ENCODE results near the gene LRP8.

Gene LRP8

DNA sequence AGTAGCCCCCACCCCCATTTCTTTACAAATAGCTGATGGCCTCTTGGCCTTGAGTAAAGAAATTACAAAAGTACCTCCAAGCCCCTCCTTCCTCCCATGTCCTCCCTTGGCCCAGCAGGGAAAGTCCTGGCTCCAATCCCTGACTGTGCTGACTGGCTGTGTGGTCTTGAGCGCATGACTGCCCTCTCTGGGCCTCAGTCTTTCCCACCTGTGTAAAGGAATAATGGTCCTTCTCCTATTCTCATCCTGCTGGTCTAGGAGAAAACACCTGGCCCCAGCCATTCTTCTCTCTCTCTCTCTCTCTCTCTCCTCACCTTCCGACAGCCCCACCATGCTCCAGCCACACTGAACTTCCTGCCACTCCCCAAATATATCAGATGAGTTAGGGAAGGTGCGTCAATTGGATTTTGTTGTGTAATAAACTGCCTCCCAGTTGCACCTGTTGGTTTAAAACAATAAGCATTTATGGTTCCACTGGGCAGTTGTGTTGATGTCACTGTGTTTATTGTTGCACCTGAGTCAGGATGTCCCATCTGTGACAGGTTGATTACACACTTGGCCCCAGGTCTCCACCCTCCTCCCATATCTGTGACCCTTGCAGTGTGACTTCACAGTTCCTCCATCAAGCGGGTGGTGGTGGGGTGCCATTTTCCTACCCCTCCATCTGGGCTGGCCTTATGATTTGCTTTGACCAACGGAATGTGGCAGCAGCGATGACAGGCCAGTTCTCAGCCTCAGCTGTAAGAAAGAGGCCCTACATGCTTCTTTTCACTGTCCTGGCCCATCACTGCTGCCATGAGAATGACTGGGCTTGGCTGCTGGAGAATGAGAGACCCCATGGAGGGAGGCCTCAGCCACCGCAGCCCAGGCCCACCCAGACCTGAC, 22.3 kb upstream of the LRP8 start:
- TF ChIP-seq, protein P1, sequence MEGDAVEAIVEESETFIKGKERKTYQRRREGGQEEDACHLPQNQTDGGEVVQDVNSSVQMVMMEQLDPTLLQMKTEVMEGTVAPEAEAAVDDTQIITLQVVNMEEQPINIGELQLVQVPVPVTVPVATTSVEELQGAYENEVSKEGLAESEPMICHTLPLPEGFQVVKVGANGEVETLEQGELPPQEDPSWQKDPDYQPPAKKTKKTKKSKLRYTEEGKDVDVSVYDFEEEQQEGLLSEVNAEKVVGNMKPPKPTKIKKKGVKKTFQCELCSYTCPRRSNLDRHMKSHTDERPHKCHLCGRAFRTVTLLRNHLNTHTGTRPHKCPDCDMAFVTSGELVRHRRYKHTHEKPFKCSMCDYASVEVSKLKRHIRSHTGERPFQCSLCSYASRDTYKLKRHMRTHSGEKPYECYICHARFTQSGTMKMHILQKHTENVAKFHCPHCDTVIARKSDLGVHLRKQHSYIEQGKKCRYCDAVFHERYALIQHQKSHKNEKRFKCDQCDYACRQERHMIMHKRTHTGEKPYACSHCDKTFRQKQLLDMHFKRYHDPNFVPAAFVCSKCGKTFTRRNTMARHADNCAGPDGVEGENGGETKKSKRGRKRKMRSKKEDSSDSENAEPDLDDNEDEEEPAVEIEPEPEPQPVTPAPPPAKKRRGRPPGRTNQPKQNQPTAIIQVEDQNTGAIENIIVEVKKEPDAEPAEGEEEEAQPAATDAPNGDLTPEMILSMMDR (IDR thresholded peaks at IDR 0.05; ENCODE audit: low read depth, low read length): no peak
- DNase-seq: no peak
- H3K27ac ChIP-seq: no peak overlapping the region
- H3K9me3 ChIP-seq (ENCODE audit: severe bottlenecking): no peaks in the 10 kb centered on the region
- H3K36me3 ChIP-seq: no peaks in the 10 kb centered on the region
- no peaks in the 10 kb centered on the region for H3K27me3 ChIP-seq (ENCODE audit: insufficient read depth, low read depth, severe bottlenecking)
- no peak overlapping the region for H3K4me3 ChIP-seq (ENCODE audit: low read depth, low read length)

- TF ChIP-seq, protein P1 (IDR thresholded peaks at IDR 0.05; ENCODE audit: low read depth, low read length): no peak
- no peak overlapping the region for H3K4me3 ChIP-seq (ENCODE audit: low read depth, low read length)
- no peaks in the 10 kb centered on the region for H3K36me3 ChIP-seq
- H3K9me3 ChIP-seq (ENCODE audit: severe bottlenecking): no peaks in the 10 kb centered on the region
- no peak for DNase-seq
- H3K27ac ChIP-seq: no peak overlapping the region
- no peaks in the 10 kb centered on the region for H3K27me3 ChIP-seq (ENCODE audit: insufficient read depth, low read depth, severe bottlenecking)
Measured at GRCh38 chr1:53349369-53349835, 21.5 kb upstream of the LRP8 start.

DNA sequence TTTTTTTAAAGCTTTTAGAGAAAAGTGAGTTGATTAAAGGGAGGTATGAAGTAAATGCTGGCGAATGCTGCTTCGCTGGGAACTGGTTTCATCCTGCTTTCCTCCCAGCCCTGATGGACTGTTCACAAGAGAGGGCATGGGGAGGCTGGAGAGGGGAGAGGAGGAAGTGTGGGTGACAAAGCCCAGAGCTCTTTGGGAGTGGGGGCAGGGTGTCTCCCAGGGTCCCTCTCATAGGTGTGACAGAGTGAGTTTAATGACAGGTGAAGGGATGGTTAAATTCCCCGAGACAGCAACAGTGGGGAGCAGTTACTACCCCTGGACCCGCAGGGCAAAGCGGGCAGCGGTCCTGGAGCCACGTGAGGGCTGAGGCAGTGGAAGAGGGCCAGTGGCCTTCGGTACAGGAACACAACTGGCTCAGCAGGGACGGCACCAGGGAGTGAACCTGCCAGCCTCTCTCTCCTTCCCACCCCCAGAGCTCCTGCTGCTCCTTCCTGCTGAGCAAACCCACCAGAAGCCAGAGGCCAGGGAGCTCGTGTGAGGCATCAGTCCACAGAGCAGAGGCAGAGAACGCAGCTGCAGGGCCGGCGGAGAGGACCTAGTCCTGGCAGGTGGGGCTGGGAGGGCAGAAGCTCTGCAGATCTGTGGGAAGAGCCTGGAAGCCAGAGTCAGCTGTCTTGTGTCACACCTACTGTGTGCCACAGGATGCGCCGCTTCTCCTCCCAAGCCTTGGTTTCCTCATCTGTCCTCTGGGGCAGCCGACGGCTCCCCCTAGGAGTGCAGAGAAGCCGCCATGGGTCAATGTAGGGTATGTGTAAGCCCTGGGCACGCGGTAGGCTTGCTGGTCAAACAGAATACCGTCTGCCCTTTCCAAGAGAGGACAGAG, 20.9 kb upstream of the LRP8 start:
- H3K36me3 ChIP-seq: no peaks in the 10 kb centered on the region

GRCh38 chr1:53346814-53347176, 18.9 kb upstream of the LRP8 start:
- H3K4me3 ChIP-seq (ENCODE audit: low read depth, low read length): no peak overlapping the region
- TF ChIP-seq, protein P1 (IDR thresholded peaks at IDR 0.05; ENCODE audit: low read depth, low read length): no peak
- no peaks in the 10 kb centered on the region for H3K27me3 ChIP-seq (ENCODE audit: insufficient read depth, low read depth, severe bottlenecking)
- no peaks in the 10 kb centered on the region for H3K36me3 ChIP-seq
- no peak overlapping the region for H3K27ac ChIP-seq
- DNase-seq: no peak
- no peaks in the 10 kb centered on the region for H3K9me3 ChIP-seq (ENCODE audit: severe bottlenecking)

More for the DNA sequence above, 20.9 kb upstream of the LRP8 start:
- TF ChIP-seq, protein P1 (IDR thresholded peaks at IDR 0.05; ENCODE audit: low read depth, low read length): no peak
- DNase-seq: no peak
- H3K27me3 ChIP-seq (ENCODE audit: insufficient read depth, low read depth, severe bottlenecking): no peaks in the 10 kb centered on the region
- no peaks in the 10 kb centered on the region for H3K9me3 ChIP-seq (ENCODE audit: severe bottlenecking)
- H3K4me3 ChIP-seq (ENCODE audit: low read depth, low read length): no peak overlapping the region
- H3K27ac ChIP-seq: no peak overlapping the region

DNA sequence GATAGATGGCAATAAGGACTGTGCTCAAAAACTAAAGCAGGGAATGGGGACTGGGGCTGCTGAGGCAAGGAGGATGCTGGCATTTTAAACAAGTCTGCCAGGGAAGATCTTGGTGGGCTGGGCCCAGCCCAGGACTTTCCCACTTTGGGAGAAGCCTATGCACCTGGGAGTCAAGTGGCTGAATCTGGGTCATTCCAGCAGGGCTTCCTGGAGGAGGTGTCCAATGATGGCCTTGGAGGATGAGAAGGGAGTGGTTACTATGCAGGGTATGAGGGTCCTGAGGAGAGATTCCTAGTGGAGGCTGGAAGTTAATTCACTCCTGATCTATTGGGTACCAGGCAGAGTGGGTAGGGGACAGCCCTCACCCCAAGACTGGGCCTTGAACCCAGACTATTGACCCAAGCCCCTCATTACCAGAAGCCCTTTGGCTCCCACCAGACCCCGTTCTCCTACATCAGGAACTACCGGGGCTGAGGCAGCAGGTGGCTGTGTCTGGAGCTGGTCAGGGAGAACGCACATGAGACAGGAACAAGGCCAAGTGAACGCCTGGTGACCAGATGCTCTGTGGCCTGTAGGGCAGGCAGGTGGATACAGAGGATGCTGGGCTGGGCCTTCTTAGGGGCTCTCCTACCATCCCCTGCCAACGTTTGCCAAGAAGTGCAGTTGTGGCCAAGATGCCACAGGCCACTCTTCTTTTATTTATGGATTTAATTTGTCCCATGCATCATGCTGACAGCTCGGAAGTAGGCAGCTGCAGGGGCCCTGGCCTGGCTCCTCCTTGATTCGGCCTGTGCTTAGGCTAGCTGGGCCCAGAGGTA, 18.3 kb upstream of the LRP8 start:
- no peak for DNase-seq
- Histone ChIP-seq H3K27me3 (ENCODE audit: insufficient read depth, low read depth, severe bottlenecking) (no peaks in the 10 kb centered on the region), H3K9me3 (ENCODE audit: severe bottlenecking) (no peaks in the 10 kb centered on the region), H3K36me3 (no peaks in the 10 kb centered on the region), H3K27ac (no peak overlapping the region), H3K4me3 (ENCODE audit: low read depth, low read length) (no peak overlapping the region)
- TF ChIP-seq, protein P1 (IDR thresholded peaks at IDR 0.05; ENCODE audit: low read depth, low read length): no peak

Data from WERI-Rb-1 (cell line).